Measurements from ENCODE around the gene SLC13A4.

GRCh38 chr7:135729230-135729629 lies 1.2 kb upstream of the SLC13A4 start:
- TF ChIP-seq EZH2 (IDR thresholded peaks at IDR 0.05; ENCODE audit: low read length) = no peak
- TF ChIP-seq, protein P1, sequence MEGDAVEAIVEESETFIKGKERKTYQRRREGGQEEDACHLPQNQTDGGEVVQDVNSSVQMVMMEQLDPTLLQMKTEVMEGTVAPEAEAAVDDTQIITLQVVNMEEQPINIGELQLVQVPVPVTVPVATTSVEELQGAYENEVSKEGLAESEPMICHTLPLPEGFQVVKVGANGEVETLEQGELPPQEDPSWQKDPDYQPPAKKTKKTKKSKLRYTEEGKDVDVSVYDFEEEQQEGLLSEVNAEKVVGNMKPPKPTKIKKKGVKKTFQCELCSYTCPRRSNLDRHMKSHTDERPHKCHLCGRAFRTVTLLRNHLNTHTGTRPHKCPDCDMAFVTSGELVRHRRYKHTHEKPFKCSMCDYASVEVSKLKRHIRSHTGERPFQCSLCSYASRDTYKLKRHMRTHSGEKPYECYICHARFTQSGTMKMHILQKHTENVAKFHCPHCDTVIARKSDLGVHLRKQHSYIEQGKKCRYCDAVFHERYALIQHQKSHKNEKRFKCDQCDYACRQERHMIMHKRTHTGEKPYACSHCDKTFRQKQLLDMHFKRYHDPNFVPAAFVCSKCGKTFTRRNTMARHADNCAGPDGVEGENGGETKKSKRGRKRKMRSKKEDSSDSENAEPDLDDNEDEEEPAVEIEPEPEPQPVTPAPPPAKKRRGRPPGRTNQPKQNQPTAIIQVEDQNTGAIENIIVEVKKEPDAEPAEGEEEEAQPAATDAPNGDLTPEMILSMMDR (optimal IDR thresholded peaks at IDR 0.05 in 1 of 3, IDR thresholded peaks at IDR 0.05 in 1 of 3, conservative IDR thresholded peaks at IDR 0.05 in 1 of 3; ENCODE audit: extremely low read depth in 1 of 3, insufficient read depth in 2 of 3, low read length in 3 of 3) = no peak

Measured in keratinocyte (primary cell).